Uterus (tissue), 4 donors: ENCODE measurements around the gene LPP. TPM values are rescaled to one million over a fixed set of nuclear protein-coding genes. Genes with fewer than 3 reads are reported as not detected.

ENCODE experiments used
- DNase-seq, 2 donors: peaks; one replicate each; pipeline ENCODE4 v3.0.0-alpha.2; 2019 to 2020
- H3K27ac ChIP-seq, 2 donors: fragments of 200-600 bp; sonication (generic); 1 replicate in 1 of 2; 2 replicates in 1 of 2; pipeline ENCODE4 v1.5.1; 2016 to 2018
- H3K27me3 ChIP-seq, 2 donors: fragments of 200-600 bp; sonication (generic); one replicate each; pipeline ENCODE4 v1.5.1; 2018 to 2019; ENCODE audit warnings: control low read depth in 1 of 2
- H3K36me3 ChIP-seq, 2 donors: fragments of 200-600 bp; sonication (generic); one replicate each; pipeline ENCODE4 v1.5.1; 2019; ENCODE audit warnings: control low read depth in 1 of 2
- H3K4me1 ChIP-seq, 2 donors: fragments of 200-600 bp; sonication (generic); one replicate each; pipeline ENCODE4 v1.5.1; 2018 to 2019; ENCODE audit warnings: control low read depth in 1 of 2
- H3K4me3 ChIP-seq, 2 donors: fragments of 200-600 bp; sonication (generic); 1 replicate in 1 of 2; 2 replicates in 1 of 2; pipeline ENCODE4 v1.5.1; 2018 to 2019; ENCODE audit warnings: mild to moderate bottlenecking in 1 of 2
- H3K9me3 ChIP-seq, 2 donors: fragments of 200-600 bp; sonication (generic); one replicate each; pipeline ENCODE4 v1.5.1; 2019; ENCODE audit warnings: control low read depth in 1 of 2
- POLR2A ChIP-seq, 2 donors: fragments of 450-650 bp; IDR thresholded peaks; one replicate each; pipeline ENCODE4 v1.6.1; 2016; ENCODE audit warnings: antibody characterized with exemption in 2 of 2, mild to moderate bottlenecking in 1 of 2, moderate library complexity in 1 of 2
- intact Hi-C: fragments of 100-400 bp; cut with DNase I; formaldehyde crosslinking; loops from one replicate; pipeline ENCODE4 v1.15.1; 2023; ENCODE audit warnings: low total_unique reads
- total RNA-seq, 4 donors: library from RNA; depleted of rRNA in 3 of 4; stranded (reverse); fragments of >200 nt in 3 of 4; gene quantifications; one replicate each; pipeline versions ENCODE4 v1.1.0 to v1.2.4, GENCODE V29; 2014 to 2023
- TF ChIP-seq, protein P1 (sequence below), 4 experiments: fragments of 200-600 bp in 2 of 4; fragments of 450-650 bp in 2 of 4; sonication (generic) in 2 of 4; IDR thresholded peaks; one replicate each; pipeline ENCODE4 v1.5.1; 2016 to 2019; ENCODE audit warnings: antibody characterized with exemption in 4 of 4, mild to moderate bottlenecking in 2 of 4, moderate library complexity in 1 of 4
- donor health status: DM: yes; HTN: yes; CAD: no.

Gene LPP
- total RNA-seq, 4 donors from 2014 or later: 180 to 1,374 (median 712) TPM

DNA sequence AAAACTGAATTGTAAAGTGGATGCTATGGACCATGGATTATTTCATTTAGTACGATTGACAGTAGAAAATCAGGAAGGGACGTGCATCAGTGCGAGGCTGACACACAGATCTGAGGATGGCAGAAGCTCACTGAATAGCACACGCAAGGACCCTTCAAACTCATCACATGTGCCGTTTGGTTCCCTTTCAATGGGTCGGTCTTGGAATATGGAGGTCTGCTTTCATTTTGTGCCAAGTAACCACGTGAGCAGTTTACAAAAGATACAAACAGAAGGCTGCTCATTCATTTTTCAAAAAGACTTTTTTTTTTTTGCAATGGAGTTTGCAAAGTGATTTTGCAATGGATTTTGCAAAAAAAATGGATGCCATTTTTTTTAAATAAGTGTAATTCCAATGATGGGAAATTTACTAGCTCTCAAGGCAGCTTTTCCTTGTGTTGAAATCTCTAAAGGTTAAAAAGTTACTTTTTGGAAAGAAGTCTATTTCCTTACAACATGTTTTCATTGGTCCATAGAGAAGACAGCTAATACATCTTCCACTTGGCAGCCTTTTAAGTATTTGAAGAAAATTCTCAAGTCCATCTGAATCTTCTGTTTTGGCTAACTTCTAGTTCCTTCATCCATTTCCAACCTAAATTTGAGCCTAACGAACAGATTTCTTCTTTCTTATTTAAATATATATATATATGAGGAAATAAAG, 625.5 kb downstream of the LPP start:
- H3K4me3 ChIP-seq: no peak overlapping the region
- H3K27ac ChIP-seq: peak overlapping the region; percentile 37 to 72
- no peaks in the 10 kb centered on the region for H3K27me3 ChIP-seq
- H3K9me3 ChIP-seq: no peaks in the 10 kb centered on the region
- H3K4me1 ChIP-seq: no peaks in the 10 kb centered on the region
- intact Hi-C loops: no loop called here
- no peaks in the 10 kb centered on the region for H3K36me3 ChIP-seq
- TF ChIP-seq, protein P1, sequence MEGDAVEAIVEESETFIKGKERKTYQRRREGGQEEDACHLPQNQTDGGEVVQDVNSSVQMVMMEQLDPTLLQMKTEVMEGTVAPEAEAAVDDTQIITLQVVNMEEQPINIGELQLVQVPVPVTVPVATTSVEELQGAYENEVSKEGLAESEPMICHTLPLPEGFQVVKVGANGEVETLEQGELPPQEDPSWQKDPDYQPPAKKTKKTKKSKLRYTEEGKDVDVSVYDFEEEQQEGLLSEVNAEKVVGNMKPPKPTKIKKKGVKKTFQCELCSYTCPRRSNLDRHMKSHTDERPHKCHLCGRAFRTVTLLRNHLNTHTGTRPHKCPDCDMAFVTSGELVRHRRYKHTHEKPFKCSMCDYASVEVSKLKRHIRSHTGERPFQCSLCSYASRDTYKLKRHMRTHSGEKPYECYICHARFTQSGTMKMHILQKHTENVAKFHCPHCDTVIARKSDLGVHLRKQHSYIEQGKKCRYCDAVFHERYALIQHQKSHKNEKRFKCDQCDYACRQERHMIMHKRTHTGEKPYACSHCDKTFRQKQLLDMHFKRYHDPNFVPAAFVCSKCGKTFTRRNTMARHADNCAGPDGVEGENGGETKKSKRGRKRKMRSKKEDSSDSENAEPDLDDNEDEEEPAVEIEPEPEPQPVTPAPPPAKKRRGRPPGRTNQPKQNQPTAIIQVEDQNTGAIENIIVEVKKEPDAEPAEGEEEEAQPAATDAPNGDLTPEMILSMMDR (IDR thresholded peaks at IDR 0.05): no peak
- no peak for TF ChIP-seq POLR2A (IDR thresholded peaks at IDR 0.05)
- no peak for DNase-seq

DNA sequence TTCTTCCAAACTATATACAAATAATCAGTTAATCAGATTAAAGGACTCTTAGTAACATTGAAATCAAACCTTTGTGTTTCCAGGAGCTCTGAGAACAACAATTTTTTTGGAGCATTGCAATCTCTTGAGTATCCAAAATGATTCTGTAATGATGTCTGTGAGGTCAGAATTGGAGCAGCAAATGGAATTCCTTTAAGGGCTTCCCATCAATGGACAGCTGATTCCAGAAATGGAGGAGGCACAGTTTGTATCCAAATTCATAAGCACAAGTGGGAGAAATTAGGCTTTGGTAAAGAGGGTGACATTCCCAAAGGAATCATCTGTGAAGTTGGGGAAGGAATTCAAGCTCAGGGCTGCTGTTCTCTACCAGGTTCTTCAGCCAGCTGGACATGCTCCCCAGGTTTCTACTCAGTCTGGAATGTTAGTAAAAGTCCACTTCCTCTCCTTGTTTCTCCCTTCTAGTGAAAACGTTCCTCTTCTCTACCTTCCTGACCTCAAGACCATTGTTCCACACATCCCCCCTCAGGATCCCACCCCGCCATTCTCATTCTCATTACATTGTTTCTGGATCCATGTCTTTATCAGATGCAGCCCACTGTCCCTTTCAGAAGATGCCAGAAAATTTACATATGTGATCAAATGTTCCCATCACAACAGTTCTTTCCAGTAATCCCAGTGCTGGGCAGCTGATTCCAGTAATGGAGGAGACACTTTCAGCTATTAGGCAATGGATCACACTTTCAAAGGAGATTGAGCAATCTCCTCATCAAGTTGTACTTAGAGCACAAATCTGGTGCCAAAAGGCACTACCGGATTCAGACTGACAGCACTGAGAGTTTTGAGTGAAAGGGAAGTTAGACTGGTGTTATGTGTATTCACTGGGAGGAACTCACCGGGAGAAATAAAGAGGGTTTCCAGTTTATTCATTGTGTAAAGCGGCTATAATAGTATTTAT, 626.5 kb downstream of the LPP start:
- peak overlapping the region; percentile 37 to 72 for H3K27ac ChIP-seq
- no peaks in the 10 kb centered on the region for H3K36me3 ChIP-seq
- intact Hi-C loops: no loop called here
- peak; percentile 35 to 36 for DNase-seq
- no peaks in the 10 kb centered on the region for H3K9me3 ChIP-seq
- no peaks in the 10 kb centered on the region for H3K4me1 ChIP-seq
- H3K4me3 ChIP-seq: no peak overlapping the region
- H3K27me3 ChIP-seq: no peaks in the 10 kb centered on the region
- TF ChIP-seq, protein P1 (IDR thresholded peaks at IDR 0.05): no peak
- no peak for TF ChIP-seq POLR2A (IDR thresholded peaks at IDR 0.05)

DNA sequence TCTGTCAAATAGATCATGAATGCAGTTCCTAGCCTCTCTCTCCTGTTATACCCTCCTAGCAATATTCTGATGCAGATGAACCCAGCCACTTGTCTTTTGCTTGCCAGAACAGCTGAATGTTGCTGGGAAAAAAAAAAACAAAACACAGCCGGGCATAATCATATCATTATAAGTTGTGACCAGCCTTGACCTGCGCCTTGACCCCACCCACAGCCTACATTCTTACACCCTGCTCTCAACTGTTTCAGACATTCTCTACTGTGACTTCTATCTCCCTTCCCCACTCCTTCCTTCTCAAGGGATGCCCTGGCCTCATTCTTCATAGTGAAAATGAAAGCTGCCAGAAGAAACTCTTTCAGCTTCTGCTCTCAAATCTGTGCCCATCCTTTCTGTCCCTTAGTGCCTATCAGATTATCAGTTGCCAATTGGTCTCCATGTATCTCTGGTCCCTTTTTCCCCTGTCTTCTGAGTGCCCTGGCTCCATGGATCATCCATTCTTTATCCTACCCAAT, 628.7 kb downstream of the LPP start:
- no peak for DNase-seq
- Histone ChIP-seq H3K27me3 (no peaks in the 10 kb centered on the region), H3K4me1 (no peaks in the 10 kb centered on the region), H3K4me3 (no peak overlapping the region), H3K36me3 (no peaks in the 10 kb centered on the region), H3K27ac (no peak overlapping the region), H3K9me3 (no peaks in the 10 kb centered on the region)
- TF ChIP-seq, protein P1 (IDR thresholded peaks at IDR 0.05): no peak
- no peak for TF ChIP-seq POLR2A (IDR thresholded peaks at IDR 0.05)
- intact Hi-C loops: no loop called here

DNA sequence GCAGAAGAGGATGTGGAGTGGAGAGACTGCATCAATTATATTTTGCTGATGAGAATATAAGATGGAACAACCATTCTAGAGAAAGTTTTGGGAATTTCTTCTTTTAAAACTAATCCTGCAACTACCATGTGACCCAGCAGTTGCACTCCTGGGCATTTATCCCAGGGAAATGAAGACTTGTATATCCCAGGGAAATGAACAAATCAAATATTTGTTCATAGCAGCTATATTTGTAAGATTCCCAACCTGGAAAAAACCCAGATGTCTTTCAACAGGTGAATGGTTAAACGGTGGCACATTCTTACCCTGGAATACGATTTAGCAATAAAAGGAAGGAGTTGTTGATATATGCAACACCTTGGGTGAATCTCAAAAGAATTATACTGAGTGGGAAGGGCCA, 632.5 kb downstream of the LPP start:
- Histone ChIP-seq H3K4me1 (no peaks in the 10 kb centered on the region), H3K4me3 (no peak overlapping the region), H3K27me3 (no peaks in the 10 kb centered on the region), H3K36me3 (no peaks in the 10 kb centered on the region), H3K27ac (no peak overlapping the region), H3K9me3 (no peaks in the 10 kb centered on the region)
- TF ChIP-seq POLR2A (IDR thresholded peaks at IDR 0.05): no peak
- TF ChIP-seq, protein P1 (IDR thresholded peaks at IDR 0.05): no peak
- DNase-seq: no peak
- intact Hi-C loops: no loop called here
